Heart right ventricle (tissue), 16 donors: ENCODE measurements around the gene CNTLN. TPM values are rescaled to one million over a fixed set of nuclear protein-coding genes. Genes with fewer than 3 reads are reported as not detected.

Source experiments
- ATAC-seq, 8 donors: fragments of 200-7000 bp; cut with Tn5 transposase; one replicate each; pipeline ENCODE4 v1.9.1; 2020; ENCODE audit warnings: mild to moderate bottlenecking in 8 of 8, moderate library complexity in 8 of 8, moderate number of reproducible peaks in 1 of 8
- DNase-seq, 2 donors: peaks; one replicate each; pipeline ENCODE4 v3.0.0-alpha.2; 2020
- H3K27ac ChIP-seq, 10 donors: fragments of 200-600 bp; sonication (generic) in 2 of 10; one replicate each; pipeline versions ENCODE4 v1.5.0 to v1.8.0; 2020 to 2022; ENCODE audit warnings: mild to moderate bottlenecking in 3 of 10
- H3K27me3 ChIP-seq, 7 donors: fragments of 200-600 bp; one replicate each; pipeline ENCODE4 v1.8.0; 2021 to 2022; ENCODE audit warnings: mild to moderate bottlenecking in 2 of 7
- H3K36me3 ChIP-seq, 9 donors: fragments of 200-600 bp; sonication (generic) in 1 of 9; one replicate each; pipeline versions ENCODE4 v1.5.0 to v1.8.0; 2020 to 2022; ENCODE audit warnings: mild to moderate bottlenecking in 2 of 9
- H3K4me1 ChIP-seq, 9 donors: fragments of 200-600 bp; sonication (generic) in 1 of 9; one replicate each; pipeline versions ENCODE4 v1.5.0 to v1.8.0; 2020 to 2022; ENCODE audit warnings: mild to moderate bottlenecking in 4 of 9
- H3K4me3 ChIP-seq, 10 donors: fragments of 200-600 bp; sonication (generic) in 2 of 10; one replicate each; pipeline versions ENCODE4 v1.5.0 to v1.8.0; 2020 to 2022; ENCODE audit warnings: mild to moderate bottlenecking in 7 of 10, moderate library complexity in 2 of 10
- H3K9me3 ChIP-seq, 11 donors: fragments of 200-600 bp in 10 of 11; sonication (generic) in 2 of 11; one replicate each; pipeline versions ENCODE4 v1.5.0 to v1.8.0; 2013 to 2022; ENCODE audit warnings: mild to moderate bottlenecking in 2 of 11, control low read depth in 1 of 11, moderate library complexity in 1 of 11
- WGBS, 2 donors: extraction: QIAGEN DNeasy Blood & Tissue Kit; methylation state at CpG; one replicate each; pipeline ENCODE4 v1.1.7; 2013; ENCODE audit warnings: inconsistent platforms in 1 of 2; 5-methylcytosine and 5-hydroxymethylcytosine counted together
- intact Hi-C, 10 donors: fragments of 100-400 bp; cut with DNase I; formaldehyde crosslinking; loops; one replicate each; pipeline versions ENCODE4 v1.11.1 to v1.14.2; 2022
- polyA plus RNA-seq, 2 donors: library from polyadenylated mRNA; stranded (reverse); fragments of 200-250 nt; gene quantifications; one replicate each; pipeline ENCODE4 v1.2.3, GENCODE V29; 2013
- total RNA-seq, 10 donors: library from RNA; stranded (reverse); fragmentation: NEBNext Ultra II Directional in 3 of 10; extraction: Animal tissue kit (Norgen Biotek cat#: 25700) in 3 of 10; gene quantifications; one replicate each; pipeline versions ENCODE4 v1.2.1 to v1.2.4, GENCODE V29; 2021 to 2023
- TF ChIP-seq, protein P1 (sequence below), 9 donors: fragments of 200-600 bp; sonication (generic) in 2 of 9; IDR thresholded peaks; one replicate each; pipeline versions ENCODE4 v1.5.0 to v1.8.0; 2021 to 2022; ENCODE audit warnings: antibody characterized with exemption in 9 of 9, mild to moderate bottlenecking in 5 of 9, moderate library complexity in 1 of 9
- donor health status: Arrhythmogenic right ventricular cardiomyopathy.
- donor health status: ischemic (EF 13 %, LVEDD 7.1; RV severe dilation, severe dysfunction).
- donor health status: healthy with polysubstance abuse.
- donor health status: DM: no; HTN: yes; CAD: no.
- donor health status: DM: no; HTN: no; CAD: no.
- donor health status: ischemic (EF 25% LVEDD 6.9; RV normal size, moderate dysfunction).
- donor health status: ischemic (EF 25% LVEDD 5.7; RV mildly dilated, moderate dysfunction).
- donor health status: healthy.
- donor health status: DM: yes; HTN: yes; CAD: no.
- donor health status: Ischemic cardiomyopathy.
- donor health status: ischemic (EF 35%, LVEDD 5.7; RV mildly dilated, moderate dysfunction).
- donor health status: nonischemic (EF 11% LVEDD 7.7; RV severe dilation, severe dysfunction).
- donor health status: DM: yes; HTN: yes; CAD: no.
- donor health status: PGD.
- donor health status: ischemic (EF 29% LVEDD 5.4; RV normal size, mild dysfunction).
- donor health status: nonischemic (EF 23%, LVEDD 6.1; RV moderate dilation, normal function).

The CNTLN gene
- total and polyA plus RNA-seq, 12 donors: 1.5 to 3.6 (median 2.2) TPM

DNA sequence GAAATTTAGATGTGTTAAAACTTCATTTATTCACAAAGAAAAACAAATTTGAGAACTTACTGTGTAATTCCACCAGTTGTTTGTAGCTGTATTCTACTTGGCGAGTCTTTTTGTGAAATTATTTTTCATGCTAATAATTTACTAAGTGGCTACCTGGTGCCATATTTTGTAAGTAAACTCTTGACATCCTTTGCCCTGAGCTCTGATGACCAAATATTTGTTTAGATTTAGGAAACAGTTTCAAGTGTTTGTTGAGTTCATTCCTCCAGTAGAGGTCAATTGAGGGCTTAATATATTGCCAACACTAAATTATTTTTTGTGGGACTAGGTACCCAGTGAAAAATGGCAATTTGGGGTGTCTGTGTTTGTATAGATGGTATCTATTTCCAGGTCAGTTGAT lies 3.7 kb downstream of the CNTLN start:
- Histone ChIP-seq H3K27me3 (no peaks in the 10 kb centered on the region), H3K4me3 (no peak overlapping the region), H3K36me3 (peaks cover 0 to 3% (median 0%) of the 10 kb centered on the region in 9 donors), H3K9me3 (no peaks in the 10 kb centered on the region), H3K4me1 (peaks cover 0 to 23% (median 7%) of the 10 kb centered on the region in 9 donors), H3K27ac (no peak overlapping the region)
- intact Hi-C loops: no loop called here
- DNase-seq: no peak
- TF ChIP-seq, protein P1, sequence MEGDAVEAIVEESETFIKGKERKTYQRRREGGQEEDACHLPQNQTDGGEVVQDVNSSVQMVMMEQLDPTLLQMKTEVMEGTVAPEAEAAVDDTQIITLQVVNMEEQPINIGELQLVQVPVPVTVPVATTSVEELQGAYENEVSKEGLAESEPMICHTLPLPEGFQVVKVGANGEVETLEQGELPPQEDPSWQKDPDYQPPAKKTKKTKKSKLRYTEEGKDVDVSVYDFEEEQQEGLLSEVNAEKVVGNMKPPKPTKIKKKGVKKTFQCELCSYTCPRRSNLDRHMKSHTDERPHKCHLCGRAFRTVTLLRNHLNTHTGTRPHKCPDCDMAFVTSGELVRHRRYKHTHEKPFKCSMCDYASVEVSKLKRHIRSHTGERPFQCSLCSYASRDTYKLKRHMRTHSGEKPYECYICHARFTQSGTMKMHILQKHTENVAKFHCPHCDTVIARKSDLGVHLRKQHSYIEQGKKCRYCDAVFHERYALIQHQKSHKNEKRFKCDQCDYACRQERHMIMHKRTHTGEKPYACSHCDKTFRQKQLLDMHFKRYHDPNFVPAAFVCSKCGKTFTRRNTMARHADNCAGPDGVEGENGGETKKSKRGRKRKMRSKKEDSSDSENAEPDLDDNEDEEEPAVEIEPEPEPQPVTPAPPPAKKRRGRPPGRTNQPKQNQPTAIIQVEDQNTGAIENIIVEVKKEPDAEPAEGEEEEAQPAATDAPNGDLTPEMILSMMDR (IDR thresholded peaks at IDR 0.05): no peak
- 96 to 98% methylated on average over 1 of the region's 1 CpG for WGBS, 2 donors
- no peak for ATAC-seq

DNA sequence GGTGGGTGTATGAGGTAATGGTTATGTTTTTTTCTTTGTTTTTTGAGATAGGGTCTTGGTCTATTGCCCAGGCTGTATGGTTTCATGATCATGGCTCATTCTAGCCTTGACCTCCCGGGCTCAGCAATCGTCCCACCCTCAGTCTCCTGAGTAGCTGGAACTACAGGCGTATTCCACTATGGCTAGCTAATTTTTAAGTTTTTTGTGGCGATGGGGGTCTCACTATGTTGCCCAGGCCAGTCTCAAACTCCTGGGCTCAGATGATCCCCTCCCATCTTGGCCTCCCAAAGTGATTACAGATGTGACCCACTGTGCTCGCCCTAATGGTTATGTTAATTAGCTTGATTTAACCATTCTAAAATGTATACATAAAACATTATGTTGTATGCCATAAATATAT lies 5.6 kb downstream of the CNTLN start:
- Histone ChIP-seq H3K4me3 (no peak overlapping the region), H3K4me1 (peaks cover 0 to 15% (median 5%) of the 10 kb centered on the region in 9 donors), H3K27ac (no peak overlapping the region), H3K27me3 (no peaks in the 10 kb centered on the region), H3K36me3 (peaks cover 0 to 21% (median 0%) of the 10 kb centered on the region in 9 donors), H3K9me3 (no peaks in the 10 kb centered on the region)
- intact Hi-C loops: no loop called here
- DNase-seq (no peak), ATAC-seq (no peak)
- 92 to 97% methylated on average over 5 of the region's 5 CpGs for WGBS, 2 donors
- TF ChIP-seq, protein P1 (IDR thresholded peaks at IDR 0.05): no peak

DNA sequence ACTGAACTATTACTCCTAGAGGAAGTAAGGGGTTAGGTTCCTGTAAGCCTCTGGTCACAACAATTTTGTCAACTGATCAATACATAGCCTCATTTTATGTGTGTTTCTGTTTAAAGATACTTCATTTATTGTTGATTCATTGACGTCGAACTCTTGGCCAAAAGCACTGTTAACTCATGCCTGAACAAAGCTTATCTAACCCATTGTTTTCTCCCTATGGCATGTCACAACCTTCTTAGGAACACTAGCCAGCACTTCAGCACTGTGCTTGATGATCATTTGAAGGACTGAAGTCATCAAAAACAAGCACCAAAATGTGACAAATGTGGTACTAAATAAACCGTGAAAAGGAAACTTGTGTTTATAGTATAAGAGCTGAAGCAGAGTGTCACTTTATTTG lies 13.5 kb downstream of the CNTLN start:
- H3K9me3 ChIP-seq: peaks cover 0 to 16% (median 0%) of the 10 kb centered on the region in 11 donors
- H3K27me3 ChIP-seq: no peaks in the 10 kb centered on the region
- peaks cover 0 to 48% (median 5%) of the 10 kb centered on the region in 9 donors for H3K36me3 ChIP-seq
- intact Hi-C loops: no loop called here
- no peak overlapping the region for H3K4me3 ChIP-seq
- DNase-seq: no peak
- H3K4me1 ChIP-seq: no peaks in the 10 kb centered on the region
- H3K27ac ChIP-seq: no peak overlapping the region
- ATAC-seq: no peak
- 75 to 76% methylated on average over 3 of the region's 3 CpGs for WGBS, 2 donors
- TF ChIP-seq, protein P1 (IDR thresholded peaks at IDR 0.05): no peak

GRCh38 chr9:17159469-17159868 lies 24.6 kb downstream of the CNTLN start:
- H3K36me3 ChIP-seq: peaks cover 0 to 34% (median 2%) of the 10 kb centered on the region in 9 donors
- intact Hi-C loops: no loop called here
- DNase-seq (no peak), ATAC-seq (no peak)
- H3K27ac ChIP-seq: no peak overlapping the region
- H3K27me3 ChIP-seq: no peaks in the 10 kb centered on the region
- H3K9me3 ChIP-seq: peaks cover 0 to 8% (median 0%) of the 10 kb centered on the region in 11 donors
- no peaks in the 10 kb centered on the region for H3K4me1 ChIP-seq
- TF ChIP-seq, protein P1 (IDR thresholded peaks at IDR 0.05): no peak
- WGBS, 2 donors: 68 to 85% methylated on average over 4 of the region's 4 CpGs
- no peak overlapping the region for H3K4me3 ChIP-seq
